Transverse colon (tissue), 3 donors: ENCODE measurements around the gene SEMA3F.

ENCODE experiments used
- CTCF ChIP-seq, 5 experiments: fragments of 200-600 bp in 3 of 5; fragments of 450-650 bp in 2 of 5; sonication (generic) in 3 of 5; IDR thresholded peaks; 1 replicate in 2 of 5; 2 replicates in 3 of 5; pipeline ENCODE4 v1.5.1; 2016 to 2017; ENCODE audit warnings: antibody characterized with exemption in 5 of 5, inconsistent platforms in 3 of 5, mild to moderate bottlenecking in 2 of 5, moderate library complexity in 1 of 5
- POLR2A ChIP-seq: fragments of 450-650 bp; IDR thresholded peaks from one replicate; pipeline ENCODE4 v1.6.1; 2016; ENCODE audit warnings: antibody characterized with exemption, mild to moderate bottlenecking, moderate library complexity

GRCh38 chr3:50155891-50156290 lies 767 bp downstream of the SEMA3F start:
- TF ChIP-seq CTCF (IDR thresholded peaks at IDR 0.05) (no peak), POLR2A (no peak)
